MM.1S (cell line): Measurements from ENCODE around the gene EMP1.

Source experiments
- DNase-seq: peaks from one replicate; pipeline ENCODE4 v3.0.0-alpha.2; 2015
- H2AFZ ChIP-seq: fragments of 300-600 bp; sonication (generic); 2 replicates; pipeline ENCODE4 v1.6.0; 2016; ENCODE audit warnings: antibody characterized with exemption, low read length
- H3F3A ChIP-seq: fragments of 300-600 bp; sonication (generic); 2 replicates; pipeline ENCODE4 v1.6.1; 2016; ENCODE audit warnings: mild to moderate bottlenecking, antibody characterized with exemption, low read length, moderate library complexity, mixed read lengths; ENCODE audit not compliant: insufficient read depth
- H3K27ac ChIP-seq: fragments of 300-600 bp; sonication (generic); 2 replicates; pipeline ENCODE4 v1.5.1; 2016; ENCODE audit warnings: mild to moderate bottlenecking, low read length
- H3K27me3 ChIP-seq: fragments of 300-600 bp; sonication (generic); replicated peaks from 2 replicates; pipeline ENCODE4 v1.6.0; 2016; ENCODE audit warnings: low read length; ENCODE audit not compliant: insufficient read depth
- H3K36me3 ChIP-seq: fragments of 300-600 bp; sonication (generic); replicated peaks from 2 replicates; pipeline ENCODE4 v1.6.1; 2016; ENCODE audit warnings: mild to moderate bottlenecking, low read length, mixed read lengths; ENCODE audit not compliant: insufficient read depth
- H3K4me1 ChIP-seq: fragments of 300-600 bp; sonication (generic); 2 replicates; pipeline ENCODE4 v1.6.1; 2016; ENCODE audit warnings: low read length, mixed read lengths
- H3K4me2 ChIP-seq: fragments of 300-600 bp; sonication (generic); 2 replicates; pipeline ENCODE4 v1.6.0; 2016; ENCODE audit warnings: low read depth, low read length
- H3K4me3 ChIP-seq: fragments of 300-600 bp; sonication (generic); 2 replicates; pipeline ENCODE4 v1.5.1; 2016; ENCODE audit warnings: low read length, mixed read lengths
- H3K79me2 ChIP-seq: fragments of 300-600 bp; sonication (generic); 2 replicates; pipeline ENCODE4 v1.6.1; 2016; ENCODE audit warnings: mixed run types, low read length, mixed read lengths
- H3K9ac ChIP-seq: fragments of 300-600 bp; sonication (generic); 2 replicates; pipeline ENCODE4 v1.6.1; 2016; ENCODE audit warnings: low read length, mixed read lengths
- H3K9me2 ChIP-seq: fragments of 300-600 bp; sonication (generic); replicated peaks from 2 replicates; pipeline ENCODE4 v1.6.1; 2016; ENCODE audit warnings: mild to moderate bottlenecking, low read length, mixed read lengths; ENCODE audit not compliant: insufficient read depth
- H3K9me3 ChIP-seq: fragments of 300-600 bp; sonication (generic); replicated peaks from 2 replicates; pipeline ENCODE4 v1.6.1; 2016; ENCODE audit warnings: mild to moderate bottlenecking, low read length, mixed read lengths; ENCODE audit not compliant: insufficient read depth
- H4K20me1 ChIP-seq: fragments of 300-600 bp; sonication (generic); 2 replicates; pipeline ENCODE4 v1.6.1; 2016; ENCODE audit warnings: mild to moderate bottlenecking, low read length, moderate library complexity, mixed read lengths; ENCODE audit not compliant: insufficient read depth
- CTCF ChIP-seq: fragments of 300-600 bp; sonication (generic); IDR thresholded peaks from 2 replicates; pipeline ENCODE4 v1.5.1; 2016; ENCODE audit warnings: antibody characterized with exemption, low read length, mixed read lengths
- EZH2 ChIP-seq: fragments of 300-600 bp; sonication (generic); optimal IDR thresholded peaks from 2 replicates; pipeline ENCODE3; 2017; ENCODE audit warnings: low read depth, mild to moderate bottlenecking, antibody characterized with exemption, low read length, mixed read lengths
- EZH2phosphoT487 ChIP-seq: fragments of 300-600 bp; sonication (generic); IDR thresholded peaks from 2 replicates; pipeline ENCODE4 v1.6.1; 2018; ENCODE audit warnings: antibody characterized with exemption, low read length

EMP1 gene

GRCh38 chr12:13209436-13210235 is 13.1 kb downstream of the EMP1 start:
- no peaks in the 10 kb centered on the region for H3K27me3 ChIP-seq
- H3K9ac ChIP-seq, result no peak overlapping the region
- H3K4me2 ChIP-seq, result no peak overlapping the region
- no peak overlapping the region for H2AFZ ChIP-seq
- H3K9me2 ChIP-seq, result no peaks in the 10 kb centered on the region
- no peaks in the 10 kb centered on the region for H3K36me3 ChIP-seq
- no peak overlapping the region for H3K4me3 ChIP-seq
- H3F3A ChIP-seq, result peaks cover 6% of the 10 kb centered on the region; the same call in 1 of the 2 replicates
- no peak for DNase-seq
- no peak overlapping the region for H3K27ac ChIP-seq
- H4K20me1 ChIP-seq, result no peaks in the 10 kb centered on the region
- TF ChIP-seq CTCF, result no peak
- no peak for TF ChIP-seq EZH2
- TF ChIP-seq EZH2phosphoT487, result no peak
- no peaks in the 10 kb centered on the region for H3K79me2 ChIP-seq
- peaks cover 27% of the 10 kb centered on the region for H3K4me1 ChIP-seq
- no peaks in the 10 kb centered on the region for H3K9me3 ChIP-seq

GRCh38 chr12:13210236-13211190 is 14.0 kb downstream of the EMP1 start:
- no peaks in the 10 kb centered on the region for H3K9me2 ChIP-seq
- no peak overlapping the region for H2AFZ ChIP-seq
- peaks cover 6% of the 10 kb centered on the region; the same call in 1 of the 2 replicates for H3F3A ChIP-seq
- no peaks in the 10 kb centered on the region for H3K27me3 ChIP-seq
- no peak overlapping the region for H3K4me3 ChIP-seq
- H3K36me3 ChIP-seq, result no peaks in the 10 kb centered on the region
- no peak overlapping the region for H3K4me2 ChIP-seq
- no peak for DNase-seq
- no peaks in the 10 kb centered on the region for H3K9me3 ChIP-seq
- no peaks in the 10 kb centered on the region for H3K79me2 ChIP-seq
- H3K27ac ChIP-seq, result no peak overlapping the region
- peaks cover 27% of the 10 kb centered on the region for H3K4me1 ChIP-seq
- no peaks in the 10 kb centered on the region for H4K20me1 ChIP-seq
- H3K9ac ChIP-seq, result no peak overlapping the region
- TF ChIP-seq EZH2, result no peak
- no peak for TF ChIP-seq EZH2phosphoT487
- no peak for TF ChIP-seq CTCF

- Histone ChIP-seq H3K4me2 (peak overlapping the region; percentile 30; the same call in 1 of the 2 replicates), H2AFZ (peak overlapping the region; percentile 47), H3F3A (peaks cover 6% of the 10 kb centered on the region; the same call in 1 of the 2 replicates), H3K9me3 (no peaks in the 10 kb centered on the region), H3K27ac (no peak overlapping the region), H3K36me3 (no peaks in the 10 kb centered on the region), H4K20me1 (no peaks in the 10 kb centered on the region), H3K4me1 (peaks cover 27% of the 10 kb centered on the region), H3K4me3 (no peak overlapping the region), H3K9me2 (no peaks in the 10 kb centered on the region), H3K79me2 (no peaks in the 10 kb centered on the region), H3K9ac (no peak overlapping the region), H3K27me3 (no peaks in the 10 kb centered on the region)
- no peak for TF ChIP-seq CTCF
- no peak for TF ChIP-seq EZH2phosphoT487
- no peak for TF ChIP-seq EZH2
- DNase-seq, result no peak
These were observed 14.8 kb downstream of the EMP1 start for GRCh38 chr12:13211191-13211858.
